ENCODE measurements around the gene NID2.

The NID2 gene, protein sequence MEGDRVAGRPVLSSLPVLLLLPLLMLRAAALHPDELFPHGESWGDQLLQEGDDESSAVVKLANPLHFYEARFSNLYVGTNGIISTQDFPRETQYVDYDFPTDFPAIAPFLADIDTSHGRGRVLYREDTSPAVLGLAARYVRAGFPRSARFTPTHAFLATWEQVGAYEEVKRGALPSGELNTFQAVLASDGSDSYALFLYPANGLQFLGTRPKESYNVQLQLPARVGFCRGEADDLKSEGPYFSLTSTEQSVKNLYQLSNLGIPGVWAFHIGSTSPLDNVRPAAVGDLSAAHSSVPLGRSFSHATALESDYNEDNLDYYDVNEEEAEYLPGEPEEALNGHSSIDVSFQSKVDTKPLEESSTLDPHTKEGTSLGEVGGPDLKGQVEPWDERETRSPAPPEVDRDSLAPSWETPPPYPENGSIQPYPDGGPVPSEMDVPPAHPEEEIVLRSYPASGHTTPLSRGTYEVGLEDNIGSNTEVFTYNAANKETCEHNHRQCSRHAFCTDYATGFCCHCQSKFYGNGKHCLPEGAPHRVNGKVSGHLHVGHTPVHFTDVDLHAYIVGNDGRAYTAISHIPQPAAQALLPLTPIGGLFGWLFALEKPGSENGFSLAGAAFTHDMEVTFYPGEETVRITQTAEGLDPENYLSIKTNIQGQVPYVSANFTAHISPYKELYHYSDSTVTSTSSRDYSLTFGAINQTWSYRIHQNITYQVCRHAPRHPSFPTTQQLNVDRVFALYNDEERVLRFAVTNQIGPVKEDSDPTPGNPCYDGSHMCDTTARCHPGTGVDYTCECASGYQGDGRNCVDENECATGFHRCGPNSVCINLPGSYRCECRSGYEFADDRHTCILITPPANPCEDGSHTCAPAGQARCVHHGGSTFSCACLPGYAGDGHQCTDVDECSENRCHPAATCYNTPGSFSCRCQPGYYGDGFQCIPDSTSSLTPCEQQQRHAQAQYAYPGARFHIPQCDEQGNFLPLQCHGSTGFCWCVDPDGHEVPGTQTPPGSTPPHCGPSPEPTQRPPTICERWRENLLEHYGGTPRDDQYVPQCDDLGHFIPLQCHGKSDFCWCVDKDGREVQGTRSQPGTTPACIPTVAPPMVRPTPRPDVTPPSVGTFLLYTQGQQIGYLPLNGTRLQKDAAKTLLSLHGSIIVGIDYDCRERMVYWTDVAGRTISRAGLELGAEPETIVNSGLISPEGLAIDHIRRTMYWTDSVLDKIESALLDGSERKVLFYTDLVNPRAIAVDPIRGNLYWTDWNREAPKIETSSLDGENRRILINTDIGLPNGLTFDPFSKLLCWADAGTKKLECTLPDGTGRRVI (N-terminal part only)

DNA sequence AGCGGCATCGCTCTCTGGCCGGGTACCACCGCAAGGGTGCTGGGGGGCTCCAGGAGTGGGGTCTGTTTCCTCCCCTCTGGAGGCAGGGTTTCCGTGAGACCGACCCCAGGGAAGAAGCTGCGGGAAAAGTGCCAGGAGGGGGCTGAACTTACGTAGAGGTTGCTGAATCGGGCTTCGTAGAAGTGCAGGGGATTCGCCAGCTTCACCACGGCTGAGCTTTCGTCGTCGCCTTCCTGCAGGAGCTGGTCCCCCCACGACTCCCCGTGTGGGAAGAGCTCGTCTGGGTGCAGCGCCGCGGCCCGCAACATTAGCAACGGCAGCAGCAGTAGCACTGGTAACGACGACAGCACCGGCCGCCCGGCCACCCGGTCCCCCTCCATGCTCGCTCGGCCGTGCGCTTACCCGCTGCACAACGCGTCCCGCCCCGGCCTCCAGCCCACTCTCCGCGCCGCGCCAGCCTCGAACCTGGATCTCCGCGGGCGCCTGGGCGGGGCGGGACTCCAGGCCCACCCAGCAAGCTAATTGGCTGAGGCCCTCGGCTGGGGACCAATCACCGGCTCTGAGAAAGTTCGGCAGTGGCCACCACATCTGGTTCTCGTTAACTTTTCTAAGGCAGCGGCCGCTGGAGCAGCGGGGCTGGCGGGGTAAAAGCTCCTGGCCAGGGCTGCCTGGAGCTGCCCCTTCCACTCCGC is at the start of gene NID2:
TSS of gene NID2 (minus strand) at position 445 of the 692 bp plus-strand sequence. CDS start at position 380, 65 bp downstream.
- DNase-seq = peak; percentile 7 to 11

DNA sequence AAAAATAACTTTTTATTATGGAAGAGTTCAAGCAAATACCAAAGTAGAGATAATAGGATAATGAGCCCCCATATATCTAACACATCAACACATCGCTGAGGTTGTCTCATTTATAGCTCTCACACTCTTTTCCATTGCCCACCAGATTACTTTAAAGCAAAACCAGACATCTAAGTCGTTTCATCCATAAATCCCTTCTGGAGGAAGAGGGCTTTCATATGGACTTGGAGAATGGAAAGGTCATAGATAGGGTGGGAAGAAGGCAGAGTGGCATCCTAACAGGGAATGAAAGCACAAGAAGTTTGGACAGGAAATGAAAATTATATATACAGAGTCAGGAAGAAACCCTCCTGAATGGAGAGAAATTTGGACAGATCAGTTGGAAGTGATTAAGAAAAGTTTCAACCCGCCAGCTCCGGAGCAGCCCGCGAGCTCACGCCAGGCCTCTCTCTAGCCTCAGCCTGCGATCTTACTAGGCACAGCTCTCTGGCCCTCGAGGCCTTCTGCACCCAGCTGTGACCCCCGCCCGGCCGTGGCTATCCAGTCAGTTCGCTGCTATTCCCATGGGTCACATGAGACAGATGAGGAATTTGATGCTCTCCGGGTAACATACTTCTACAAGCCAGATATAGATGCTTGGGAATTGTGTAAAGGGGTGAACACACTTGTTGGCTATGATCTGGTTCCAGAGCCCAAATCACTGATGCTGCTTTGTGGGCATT is 48.4 kb upstream of the NID2 start:
- DNase-seq = no peak

DNA sequence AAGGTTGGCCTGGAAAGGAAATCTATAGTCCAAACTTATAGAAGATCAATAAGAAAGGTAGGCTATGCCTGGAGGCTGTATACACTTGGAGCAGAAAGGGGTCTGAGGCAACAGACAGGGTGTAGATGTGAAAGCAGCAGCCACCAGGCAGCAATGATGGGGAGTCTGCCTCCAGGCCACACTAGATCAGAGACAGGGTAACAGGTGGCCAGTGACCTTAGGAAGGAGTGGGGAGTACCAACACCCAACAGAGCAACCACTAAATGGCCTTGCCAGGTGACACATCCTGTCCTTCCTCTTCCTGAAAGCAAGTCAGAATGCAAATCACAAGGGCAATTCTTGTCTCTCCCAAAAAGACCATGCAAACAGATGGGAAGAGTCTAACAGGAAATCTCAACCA is 46.4 kb upstream of the NID2 start:
- DNase-seq = no peak

DNA sequence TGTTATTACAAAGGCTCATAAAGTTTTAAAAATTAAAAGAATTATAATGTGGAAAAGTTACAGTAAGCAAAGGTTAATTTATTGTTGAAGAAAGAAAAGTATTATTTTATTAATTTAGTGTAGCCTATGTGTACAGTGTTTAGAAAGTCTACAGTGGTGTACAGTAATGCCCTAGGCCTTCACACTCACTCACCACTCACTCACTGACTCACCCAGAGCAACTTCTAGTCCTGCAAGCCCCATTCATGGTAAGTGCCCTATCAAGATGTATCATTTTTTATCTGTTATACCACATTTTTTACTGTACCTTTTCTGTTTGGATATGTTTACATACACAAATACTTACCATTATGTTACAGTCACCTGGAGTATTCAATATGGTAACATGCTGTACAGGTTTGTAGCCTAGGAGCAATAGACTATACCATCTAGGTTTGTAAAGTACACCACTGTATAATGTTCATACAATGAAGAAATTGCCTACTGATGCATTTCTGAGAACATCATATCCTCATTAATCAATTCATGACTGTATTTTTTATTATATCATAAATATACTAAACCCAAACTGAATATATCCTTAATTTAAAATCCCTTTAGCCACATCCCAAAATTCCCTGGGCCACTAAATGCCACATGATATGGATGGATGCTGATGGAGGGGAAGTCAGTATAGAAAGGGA is 43.6 kb upstream of the NID2 start:
- DNase-seq = no peak

DNA sequence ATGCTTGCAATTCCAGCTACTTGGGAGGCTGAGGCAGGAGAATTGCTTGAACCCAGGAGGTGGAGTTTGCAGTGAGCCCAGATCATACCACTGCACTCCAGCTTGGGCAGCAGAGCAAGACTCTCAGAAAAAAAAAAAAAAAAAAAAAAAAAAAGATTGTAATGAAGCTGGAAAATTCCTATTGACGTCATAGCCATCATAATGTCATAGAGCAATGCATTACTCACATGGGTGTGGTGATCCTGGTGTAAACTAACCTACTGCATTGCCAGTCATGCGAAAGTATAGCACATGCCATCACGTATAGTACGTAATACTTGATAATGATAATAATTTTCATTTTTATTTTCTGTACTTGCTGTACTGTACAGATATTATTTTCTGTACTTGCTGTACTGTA is 42.7 kb upstream of the NID2 start:
- no peak for DNase-seq

DNA sequence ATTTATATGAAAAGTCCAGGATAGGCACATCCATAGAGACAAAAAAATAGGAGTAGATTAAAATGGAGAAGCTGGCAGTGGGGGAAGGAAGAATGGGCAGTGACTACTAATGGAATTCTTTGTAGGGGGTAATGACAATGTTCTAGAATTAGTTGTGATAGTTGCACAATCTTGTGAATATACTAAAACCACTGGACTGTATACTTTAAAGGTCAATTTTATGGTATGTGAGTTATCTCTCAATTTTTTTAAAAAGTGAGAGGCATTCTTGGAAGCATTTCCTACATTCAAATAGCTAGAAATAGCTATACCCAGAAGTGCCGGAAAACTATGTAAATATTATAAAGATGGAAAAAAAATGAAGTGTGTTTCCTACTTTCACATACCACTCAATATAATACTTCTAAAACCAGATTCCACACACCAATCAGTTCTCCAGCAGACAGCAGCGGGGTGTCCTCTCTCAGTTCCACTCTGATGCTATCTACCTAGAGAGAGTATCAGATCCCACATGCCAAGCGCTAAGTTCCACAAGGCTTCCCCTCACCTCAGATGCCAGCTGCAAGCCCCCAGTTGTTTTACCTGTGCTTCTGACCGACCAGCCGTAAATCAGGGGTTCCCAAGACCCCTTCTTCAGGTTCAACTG is 41.7 kb upstream of the NID2 start:
- DNase-seq = no peak

DNA sequence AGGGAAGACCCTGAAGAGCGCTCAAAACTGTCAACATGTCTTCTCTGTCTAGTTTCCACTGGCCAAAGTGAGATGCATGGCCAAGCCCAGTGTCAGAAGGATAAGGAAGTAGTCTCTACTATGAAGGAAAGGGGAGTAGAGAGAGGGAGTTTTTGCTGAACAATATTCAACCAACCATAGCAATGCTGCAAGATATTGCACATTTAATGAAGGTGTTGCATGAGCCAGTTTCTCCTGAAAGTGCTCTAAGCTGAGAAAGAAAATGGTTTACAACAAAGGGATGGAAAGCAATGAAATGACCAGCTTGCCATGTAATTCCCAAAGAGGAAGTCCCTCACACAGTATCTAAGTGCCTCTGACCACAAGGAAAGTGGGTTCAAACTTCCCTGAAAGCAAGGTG is 40.0 kb upstream of the NID2 start:
- DNase-seq = no peak

DNA sequence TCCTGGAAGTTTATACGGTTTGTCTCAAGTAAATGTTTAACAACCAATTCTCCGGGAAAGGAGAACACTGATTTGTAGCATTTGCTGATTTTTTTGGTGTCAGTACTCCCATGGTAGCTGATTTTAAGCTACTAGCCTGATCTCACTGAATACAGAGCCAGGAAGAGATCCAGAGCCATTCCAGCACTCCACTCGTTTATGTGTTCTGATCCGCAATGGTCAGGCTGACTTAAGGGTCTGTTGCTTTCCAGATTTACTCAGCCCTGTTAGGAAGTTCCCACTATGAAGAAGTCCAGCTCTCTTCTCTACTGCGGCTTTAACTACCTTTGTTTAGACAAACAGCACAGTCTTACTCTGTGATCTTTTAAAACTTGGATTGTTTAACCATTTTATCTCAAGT is 38.0 kb upstream of the NID2 start:
- no peak for DNase-seq

DNA sequence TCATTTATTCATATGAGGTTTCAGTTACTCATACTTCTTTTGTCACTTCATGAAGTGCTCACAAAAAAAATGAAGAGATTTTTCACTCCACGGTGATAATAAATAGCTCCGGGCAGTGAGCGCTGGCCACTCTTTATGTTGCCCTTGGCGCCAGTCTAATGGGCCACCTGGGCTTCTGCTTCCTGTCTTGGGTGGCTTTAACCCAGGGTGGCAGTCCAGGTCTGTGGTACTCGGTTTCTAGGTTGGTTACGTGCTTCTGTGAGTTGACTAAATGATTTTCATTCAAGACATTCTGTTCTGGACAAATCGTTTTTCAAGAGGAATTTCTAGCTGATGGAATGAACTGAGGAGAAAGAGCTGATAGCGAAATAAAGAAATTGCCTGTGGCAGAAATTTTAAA is 34.6 kb upstream of the NID2 start:
- DNase-seq = no peak

DNA sequence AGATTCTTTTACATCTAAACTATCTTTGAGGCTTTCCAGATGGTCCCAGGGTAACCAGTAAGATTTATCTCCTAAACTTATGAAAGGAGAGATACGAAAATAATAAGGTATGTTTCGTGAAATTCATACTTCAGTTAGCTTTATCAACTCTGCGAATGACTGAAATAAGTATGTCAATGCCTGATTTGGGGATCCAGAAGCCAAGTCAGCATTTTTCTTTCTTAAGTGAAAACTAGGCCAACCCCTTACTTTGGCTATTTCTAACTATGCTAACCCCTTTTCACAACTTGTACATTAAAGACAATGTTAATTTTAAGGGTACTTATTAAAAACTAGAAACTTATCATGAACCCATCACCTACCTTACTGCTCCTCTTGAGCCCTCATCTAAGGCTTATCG is 26.9 kb upstream of the NID2 start:
- DNase-seq = no peak

DNA sequence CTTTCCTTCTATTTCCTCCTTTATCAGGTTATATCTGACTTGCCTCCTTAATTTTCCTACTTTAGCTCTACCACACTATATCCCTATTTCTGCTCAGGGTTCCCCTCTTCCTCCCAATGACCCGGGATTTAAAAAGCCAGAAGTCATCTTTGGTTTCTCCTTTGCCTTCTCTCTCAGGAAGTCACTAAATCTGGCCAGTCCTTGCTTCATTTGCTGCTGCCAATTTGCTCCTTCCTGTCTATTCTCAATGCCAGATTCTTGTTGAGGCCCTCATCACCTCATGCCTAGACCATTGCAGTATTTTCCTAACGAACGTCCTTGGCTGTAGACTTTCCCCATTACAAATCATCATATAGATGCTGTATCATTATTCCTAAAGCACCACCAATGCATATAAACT is 26.5 kb upstream of the NID2 start:
- no peak for DNase-seq

DNA sequence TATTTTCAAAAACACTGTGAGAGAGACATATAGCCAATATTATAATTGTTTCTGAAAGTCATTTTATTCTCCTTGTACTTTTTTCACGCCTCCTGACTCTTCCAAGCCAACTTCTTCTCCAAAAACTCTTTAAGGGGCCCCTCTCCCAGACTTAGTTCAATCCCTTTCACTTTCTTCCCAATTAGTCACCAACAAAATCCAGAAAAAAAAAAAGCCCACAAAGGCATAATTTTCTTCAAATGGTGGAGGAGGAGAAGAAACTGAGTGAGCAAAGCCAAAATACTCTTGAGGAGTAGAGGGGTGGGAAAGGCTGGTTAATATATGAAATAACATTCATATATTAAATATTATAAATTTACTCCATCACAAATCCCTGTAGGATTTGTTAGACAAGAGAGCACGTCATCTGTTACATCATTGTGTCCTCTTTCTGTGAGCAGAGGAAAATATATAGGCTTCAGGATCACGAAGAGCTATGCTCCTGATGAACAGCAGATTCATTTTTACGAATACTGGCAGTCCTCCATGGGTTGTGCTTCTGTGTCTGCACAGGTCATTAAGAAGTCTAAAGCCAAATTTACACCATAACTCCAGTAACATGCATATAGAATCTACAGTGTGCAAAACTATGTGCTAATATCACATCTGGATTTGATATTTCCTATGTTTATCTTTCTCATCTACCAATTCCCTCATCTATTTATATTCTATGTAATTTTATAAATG is 25.9 kb upstream of the NID2 start:
- no peak for DNase-seq

DNA sequence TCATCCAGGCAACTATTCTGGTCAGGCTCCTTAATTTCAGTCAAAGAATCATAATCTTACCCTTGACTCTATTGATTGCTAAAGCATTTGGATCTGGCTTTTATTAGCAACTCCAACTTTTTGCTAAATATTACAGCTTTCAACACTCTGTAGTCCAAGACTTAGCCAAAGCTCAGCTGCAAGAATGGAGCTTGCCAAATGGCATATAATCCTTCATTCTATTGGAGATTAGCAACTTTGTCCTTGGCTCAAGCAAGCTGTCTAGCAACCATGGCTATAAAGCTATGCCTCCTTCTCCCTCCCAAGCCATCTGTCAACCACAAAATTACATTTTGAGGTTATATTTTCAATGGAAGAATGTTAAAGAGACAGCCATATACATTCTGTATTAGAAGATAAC is 23.1 kb upstream of the NID2 start:
- DNase-seq = no peak

DNA sequence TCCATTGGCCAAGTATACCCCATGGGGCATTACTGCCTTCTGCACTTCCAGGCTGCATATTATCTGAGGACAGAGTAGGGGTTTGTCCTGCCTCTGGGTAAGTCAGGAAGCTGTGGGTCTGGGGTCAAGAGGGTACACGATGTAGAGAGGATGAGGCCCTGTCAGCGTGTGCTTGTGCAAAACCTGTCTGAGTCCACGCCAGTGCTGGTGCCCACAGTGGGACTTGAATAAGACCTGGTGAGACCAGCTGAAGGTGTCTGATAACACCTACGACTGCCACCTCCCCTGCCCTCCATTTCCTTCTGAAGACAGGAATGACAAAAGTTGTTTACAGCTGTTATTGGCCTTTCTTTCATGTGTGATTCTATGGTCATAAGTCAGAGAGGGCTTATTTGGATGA is 22.1 kb upstream of the NID2 start:
- no peak for DNase-seq

DNA sequence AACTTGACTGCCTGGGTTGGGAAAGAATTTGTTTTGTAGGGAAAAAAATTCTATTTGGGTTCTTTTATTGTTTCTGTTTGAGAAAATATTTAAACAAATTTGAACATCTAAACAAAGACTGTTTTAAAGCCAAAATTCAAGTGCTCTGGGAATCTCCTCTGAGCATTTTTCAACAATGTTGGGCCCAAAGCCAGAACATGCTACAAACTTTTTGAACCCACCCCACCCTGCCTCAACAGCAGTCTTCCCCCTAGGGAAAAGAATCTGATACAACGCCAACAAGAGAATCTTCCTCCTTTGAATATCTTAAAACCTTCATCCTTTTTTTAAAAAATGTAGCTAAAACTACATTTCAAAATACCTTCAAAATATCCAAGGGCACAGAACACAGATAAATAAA is 20.4 kb upstream of the NID2 start:
- DNase-seq = no peak

DNA sequence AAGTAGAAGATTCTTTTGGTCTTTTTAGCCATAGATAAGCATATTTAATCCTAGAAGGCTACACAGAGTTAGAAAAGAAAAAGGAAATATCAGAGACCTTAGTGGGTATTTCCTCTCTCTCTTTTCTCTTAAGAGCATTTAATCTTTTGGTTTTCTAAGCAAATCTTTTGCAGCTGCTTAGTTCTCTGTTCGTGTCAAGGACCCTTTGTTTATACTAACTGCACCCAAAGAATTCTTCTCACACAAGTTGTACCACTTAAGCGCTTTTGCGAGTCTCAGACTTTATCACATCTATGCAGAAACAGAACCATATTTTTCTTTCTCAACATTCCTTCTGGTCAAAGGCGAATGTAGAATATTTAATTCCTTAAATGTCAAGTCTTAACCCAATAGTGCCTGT is 17.9 kb upstream of the NID2 start:
- no peak for DNase-seq

DNA sequence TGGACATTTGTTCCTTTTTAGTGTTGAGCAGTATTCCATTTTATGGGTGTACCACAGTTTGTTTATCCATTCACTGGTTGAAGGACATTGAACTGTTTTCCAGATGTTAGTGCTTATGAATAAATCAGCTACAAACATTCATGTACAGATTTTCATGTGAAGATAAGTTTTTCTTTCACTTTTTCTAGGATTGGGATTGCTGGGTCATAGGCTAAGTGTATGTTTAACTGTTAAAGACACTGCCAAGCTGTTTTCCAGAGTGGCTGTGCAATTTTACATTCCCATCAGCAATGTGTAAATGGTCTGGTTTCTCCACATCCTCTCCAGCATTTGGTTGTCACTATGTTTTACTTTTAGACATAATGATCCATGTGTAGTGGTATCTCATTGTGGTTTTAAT is 14.0 kb upstream of the NID2 start:
- DNase-seq = no peak

DNA sequence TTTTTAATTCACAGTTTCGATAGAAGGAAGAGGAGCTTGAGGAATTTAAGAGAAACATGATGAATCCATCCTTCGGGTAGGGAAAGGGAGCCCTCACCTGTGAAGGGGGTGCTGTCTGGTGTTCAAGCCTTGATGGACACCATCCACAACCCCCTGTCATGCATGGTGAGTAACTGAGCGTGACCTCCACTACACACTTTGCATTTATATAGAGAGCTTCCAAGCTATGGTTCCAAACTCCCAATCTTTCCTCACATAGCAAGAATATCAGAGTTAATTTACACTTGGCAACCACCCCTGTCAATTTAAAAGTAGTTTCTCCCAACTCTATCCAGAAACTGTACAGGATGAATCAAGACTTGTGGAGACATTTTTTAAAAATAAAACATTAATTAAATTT is 13.1 kb upstream of the NID2 start:
- DNase-seq = no peak

DNA sequence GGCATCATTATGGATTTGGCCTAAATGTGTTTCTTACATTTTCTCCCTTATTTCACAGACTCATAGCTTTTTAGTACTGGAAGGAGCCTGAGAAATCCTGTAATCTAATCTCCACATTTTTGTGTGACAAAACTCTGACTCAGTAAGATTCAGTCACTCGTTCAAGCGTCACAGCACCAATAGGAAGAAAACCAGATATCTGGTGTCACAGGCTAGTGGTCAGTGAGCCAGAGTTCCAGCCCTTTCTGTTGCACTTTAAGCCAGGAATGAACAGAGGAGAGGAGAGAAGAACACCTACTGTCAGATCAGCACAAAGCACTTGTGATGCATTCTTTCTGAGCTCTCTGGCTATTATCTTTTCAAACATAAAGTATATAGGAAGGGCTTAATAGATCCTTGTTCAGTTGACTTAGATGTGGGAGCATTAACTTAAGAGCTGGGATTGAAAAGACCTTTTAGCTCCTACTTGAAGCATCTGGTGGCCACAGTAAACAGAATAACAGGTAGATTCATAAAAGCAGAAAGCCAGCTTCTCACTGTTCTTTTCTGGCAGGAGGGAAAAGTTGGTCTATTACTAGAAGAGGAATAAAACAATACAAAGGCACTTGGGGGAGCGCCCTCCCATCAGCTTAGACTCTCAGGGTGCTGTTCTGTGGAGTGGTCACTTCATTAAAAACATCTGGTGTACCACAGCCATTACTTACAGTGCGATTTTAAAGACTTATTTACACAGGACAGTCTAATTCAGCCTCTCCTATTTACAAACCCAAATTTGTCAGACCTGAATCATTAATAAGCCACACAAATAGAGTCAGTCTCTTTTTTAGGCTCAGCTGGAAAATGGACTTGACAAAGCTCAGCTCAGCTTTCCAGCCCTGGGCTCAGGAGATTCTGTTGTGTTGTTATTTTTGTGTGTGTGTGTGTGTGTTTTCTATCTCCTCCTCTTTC is 12.2 kb upstream of the NID2 start:
- no peak for DNase-seq
